K562 (cell line): Measurements from ENCODE around the gene FAM168B. TPM values are rescaled to one million over a fixed set of nuclear protein-coding genes. Genes with fewer than 3 reads are reported as not detected.
A peak's percentile ranks its signal among the peaks of the same experiment; 100 is the strongest.

ENCODE experiments used
- ATAC-seq: fragments of 200-7000 bp; cut with Tn5 transposase; 3 replicates; pipeline ENCODE4 v1.9.1; 2020; ENCODE audit warnings: moderate library complexity
- BruUV-seq: library from RNA; stranded (reverse); fragments of 400-500 nt; replicated peaks from 2 replicates; lab custom pipeline; 2021; lab: Mats Ljungman, UMichigan
- CTCF ChIA-PET: fragments of 300-600 bp; formaldehyde crosslinking; extraction: SDS; loops from one replicate; lab custom pipeline; 2021; ENCODE audit warnings: low intra/inter-chr PET ratio; lab: Yijun Ruan, JAX
- POLR2A ChIA-PET: fragments of 300-600, 350-650 bp; sonication (Branson Sonifier 250); formaldehyde crosslinking; extraction: SDS; loops from one replicate; lab custom pipeline; 2021; ENCODE audit warnings: antibody characterized with exemption, inconsistent platforms; lab: Yijun Ruan, JAX
- DNase-seq, 4 experiments: peaks; one replicate each; pipeline versions ENCODE4 v3.0.0 to v3.0.0-alpha.2; 2011 to 2018; ENCODE audit warnings: low spot score in 3 of 4, mixed read lengths in 3 of 4; ENCODE audit errors: extremely low read depth in 1 of 4
- FAIRE-seq: peaks from 2 replicates; lab custom pipeline; 2011; peaks lifted over from hg19 to GRCh38; lab: Jason Lieb, UNC
- H2AFZ ChIP-seq: 2 replicates; pipeline ENCODE4 v1.6.0; 2011; ENCODE audit warnings: low read depth, low read length, control low read depth, inconsistent platforms
- H3K27ac ChIP-seq: fragments of 200-600 bp; 3 replicates; pipeline ENCODE4 v1.8.0; 2011; ENCODE audit warnings: low read depth, mild to moderate bottlenecking, control low read depth, inconsistent platforms, low read length, moderate library complexity, mixed read lengths; ENCODE audit errors: extremely low read depth
- H3K27me3 ChIP-seq, 2 experiments: fragments of 300-600 bp in 1 of 2; 2 replicates in 1 of 2; 3 replicates in 1 of 2; pipeline versions ENCODE4 v1.6.0 to v1.8.0; 2011; ENCODE audit warnings: inconsistent platforms in 2 of 2, low read length in 2 of 2, mild to moderate bottlenecking in 1 of 2, mixed read lengths in 1 of 2, moderate library complexity in 1 of 2; ENCODE audit not compliant: control insufficient read depth in 2 of 2, insufficient read depth in 2 of 2
- H3K36me3 ChIP-seq: fragments of 300-600 bp; 3 replicates; pipeline ENCODE4 v1.8.0; 2011; ENCODE audit warnings: mild to moderate bottlenecking, low read length, inconsistent platforms; ENCODE audit not compliant: control insufficient read depth, insufficient read depth
- H3K4me1 ChIP-seq, 2 experiments: fragments of 200-600 bp in 1 of 2; replicated peaks in 1 of 2; 2 replicates in 1 of 2; 3 replicates in 1 of 2; pipeline versions ENCODE4 v1.5.1 to v1.8.0; 2011; ENCODE audit warnings: inconsistent platforms in 2 of 2, low read length in 2 of 2, mild to moderate bottlenecking in 1 of 2, mixed read lengths in 1 of 2, moderate library complexity in 1 of 2; ENCODE audit not compliant: control insufficient read depth in 2 of 2, insufficient read depth in 2 of 2
- H3K4me2 ChIP-seq: 2 replicates; pipeline ENCODE4 v1.6.1; 2011; ENCODE audit warnings: low read length, control low read depth, inconsistent platforms, mixed read lengths; ENCODE audit not compliant: insufficient read depth
- H3K4me3 ChIP-seq: fragments of 200-600 bp; sonication (generic), shearing (Covaris generic); 2 replicates; pipeline ENCODE4 v1.5.1; 2016; ENCODE audit warnings: control low read depth, inconsistent platforms
- H3K79me2 ChIP-seq: fragments of 200-600 bp; 3 replicates; pipeline ENCODE4 v1.8.0; 2011; ENCODE audit warnings: low read length, inconsistent platforms; ENCODE audit not compliant: control insufficient read depth, insufficient read depth
- H3K9ac ChIP-seq, 2 experiments: 2 replicates each; pipeline versions ENCODE4 v1.6.0 to v1.6.1; 2011; ENCODE audit warnings: low read depth in 2 of 2, low read length in 2 of 2, control low read depth in 1 of 2, inconsistent platforms in 1 of 2, mild to moderate bottlenecking in 1 of 2, mixed read lengths in 1 of 2; ENCODE audit not compliant: insufficient read depth in 1 of 2
- H3K9me1 ChIP-seq: one replicate; pipeline ENCODE4 v1.6.0; 2011; ENCODE audit warnings: inconsistent platforms, mild to moderate bottlenecking, low read length, moderate library complexity; ENCODE audit not compliant: control insufficient read depth, insufficient read depth
- H3K9me3 ChIP-seq: replicated peaks from 2 replicates; pipeline ENCODE4 v1.5.1; 2011; ENCODE audit warnings: low read depth, low read length, inconsistent platforms; ENCODE audit not compliant: control insufficient read depth, insufficient read depth
- H4K20me1 ChIP-seq: replicated peaks from 2 replicates; pipeline ENCODE4 v1.6.1; 2011; ENCODE audit warnings: low read length, inconsistent platforms, mixed read lengths; ENCODE audit not compliant: control insufficient read depth, insufficient read depth
- ELF1 ChIP-seq: fragments of 200-800 bp; sonication (Bioruptor generic); IDR thresholded peaks from 2 replicates; pipeline ENCODE4 v1.6.1; 2016; ENCODE audit warnings: missing genetic modification characterization, missing compliant biosample characterization
- EZH2 ChIP-seq: IDR thresholded peaks from 2 replicates; pipeline ENCODE4 v1.6.1; 2012; ENCODE audit warnings: low read depth, mild to moderate bottlenecking, inconsistent platforms, low read length, borderline replicate concordance
- GABPB1 ChIP-seq: sonication (generic); formaldehyde crosslinking; IDR thresholded peaks from 2 replicates; pipeline ENCODE4 v1.8.0; 2022; ENCODE audit warnings: mild to moderate bottlenecking, missing genetic modification reagents
- GATAD2B ChIP-seq: fragments of 450-650 bp; IDR thresholded peaks from 2 replicates; pipeline ENCODE4 v1.6.1; 2017; ENCODE audit warnings: mild to moderate bottlenecking, borderline replicate concordance
- KDM2B ChIP-seq: fragments of 250-450 bp; sonication (Bioruptor Pico); IDR thresholded peaks from 2 replicates; pipeline ENCODE4 v1.8.0; 2021; ENCODE audit warnings: mild to moderate bottlenecking, moderate library complexity
- SRSF3 ChIP-seq: fragments of 200-400 bp; formaldehyde crosslinking; IDR thresholded peaks from 2 replicates; pipeline ENCODE4 v1.6.1; 2016; ENCODE audit warnings: mild to moderate bottlenecking, low read length, moderate library complexity; ENCODE audit not compliant: insufficient read depth
- STAG1 ChIP-seq: sonication (generic); formaldehyde crosslinking; IDR thresholded peaks from 2 replicates; pipeline ENCODE4 v1.5.0; 2020; ENCODE audit warnings: missing genetic modification reagents, borderline replicate concordance
- ZNF354B ChIP-seq: fragments of 250-450 bp; sonication (Bioruptor Pico); IDR thresholded peaks from 2 replicates; pipeline ENCODE4 v1.4.0; 2020
- WGBS: fragments of 100-300 bp; shearing (Covaris generic); methylation state at CpG from one replicate; pipeline ENCODE4 v1.1.6; 2016; ENCODE audit warnings: low coverage, mixed read lengths; ENCODE audit not compliant: insufficient coverage; ENCODE audit errors: missing lambda C conversion rate; 5-methylcytosine and 5-hydroxymethylcytosine counted together
- in situ Hi-C: fragments of 300-500 bp; cut with MboI; formaldehyde crosslinking; loops from 4 replicates; pipeline ENCODE4 v1.15.0; 2018; ENCODE audit warnings: inconsistent platforms, mixed read lengths
- intact Hi-C: fragments of 100-400 bp; cut with micrococcal nuclease; formaldehyde crosslinking; loops from 2 replicates; pipeline ENCODE4 v1.14.2; 2022
- polyA plus RNA-seq, 8 experiments: library from polyadenylated mRNA; depleted of rRNA in 4 of 8; stranded (reverse) in 5 of 8; unstranded in 3 of 8; fragments of >200 nt; fragmentation: Nextera tagmentation in 2 of 8; fragmentation: Illumina TruSeq in 1 of 8; extraction: Ambion mirVana in 2 of 8; extraction: Trizol in 1 of 8; gene quantifications; 2 replicates each; pipeline versions ENCODE4 v1.2.1 to v1.2.3, GENCODE V29; 2011 to 2014; ENCODE audit warnings: inconsistent platforms in 1 of 8, missing spikeins in 1 of 8
- total RNA-seq, 7 experiments: library from RNA; depleted of rRNA in 6 of 7; stranded (reverse); fragments of >200 nt in 6 of 7; fragmentation: Illumina TruSeq in 2 of 7; extraction: Trizol in 2 of 7; gene quantifications; 2 replicates each; pipeline versions ENCODE4 v1.2.1 to v1.2.3, GENCODE V29; 2011 to 2021; ENCODE audit warnings: low replicate concordance in 1 of 7
- TF ChIP-seq, protein P1 (sequence below): sonication (generic); formaldehyde crosslinking; IDR thresholded peaks from 2 replicates; pipeline ENCODE4 v1.8.0; 2022; ENCODE audit warnings: mild to moderate bottlenecking, missing genetic modification reagents

FAM168B gene
- total and polyA plus RNA-seq, 9 of the 15 experiments (the other 6 are each of a cell fraction or from before 2014, with no cell fraction given) = 3.3 to 76.0 (median 46.1) TPM

GRCh38 chr2:131085646-131086045, 7.6 kb downstream of the FAM168B start:
- peak; percentile 30 for ATAC-seq
- no peak overlapping the region for H3K27ac ChIP-seq
- H4K20me1 ChIP-seq = peaks cover 3% of the 10 kb centered on the region; the same call in 1 of the 2 replicates
- H3K9me3 ChIP-seq = no peaks in the 10 kb centered on the region; the same call in 1 of the 2 replicates
- H3K36me3 ChIP-seq = peaks cover 80% of the 10 kb centered on the region
- intact Hi-C loops = no loop called here
- H3K4me1 ChIP-seq = no peaks in the 10 kb centered on the region
- no peak overlapping the region for H3K4me3 ChIP-seq
- no peak for DNase-seq
- TF ChIP-seq, protein P1, sequence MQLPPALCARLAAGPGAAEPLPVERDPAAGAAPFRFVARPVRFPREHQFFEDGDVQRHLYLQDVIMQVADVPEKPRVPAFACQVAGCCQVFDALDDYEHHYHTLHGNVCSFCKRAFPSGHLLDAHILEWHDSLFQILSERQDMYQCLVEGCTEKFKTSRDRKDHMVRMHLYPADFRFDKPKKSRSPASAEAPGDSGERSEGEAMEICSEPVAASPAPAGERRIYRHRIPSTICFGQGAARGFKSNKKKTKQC (CRISPR knock-in tag) = no peak
- no peak for TF ChIP-seq ELF1 (tag)
- no peak for TF ChIP-seq ZNF354B (CRISPR knock-in tag)
- TF ChIP-seq STAG1 (CRISPR knock-in tag) = no peak
- no peak for TF ChIP-seq GATAD2B
- TF ChIP-seq EZH2 = no peak
- TF ChIP-seq SRSF3 = no peak
- TF ChIP-seq KDM2B (CRISPR knock-in tag) = no peak
- no peak for TF ChIP-seq GABPB1
- TF ChIP-seq, all 486 proteins: peak for 0
- Histone ChIP-seq H3K9ac (no peak overlapping the region), H3K4me2 (no peak overlapping the region), H2AFZ (no peak overlapping the region), H3K27me3 (no peaks in the 10 kb centered on the region), H3K79me2 (peaks cover 96% of the 10 kb centered on the region), H3K9me1 (no peaks in the 10 kb centered on the region)
- in situ Hi-C loops = no loop called here
- ChIA-PET POLR2A (interaction anchor here (1.2 to 3.6 kb wide), 2 partner anchors 7 to 14 kb away, joined by 3 to 23 read pairs; partner anchors contain the start of gene FAM168B), CTCF (no interaction called here)
- no peak for FAIRE-seq
- TSS peak; percentile 5 for BruUV-seq
- 100% methylated on average over 2 of the region's 2 CpGs for WGBS
